WTC11 (cell line): Measurements from ENCODE around the gene KLRK1.
"Not testable (repeated sequence)": the region's sequence is repeated elsewhere in the genome, so short reads cannot be mapped to it uniquely, and the experiment has no call there.

Experiments used
- CREB1 ChIP-seq: sonication (generic); formaldehyde crosslinking; IDR thresholded peaks from 2 replicates; pipeline ENCODE4 v1.8.0; 2023; ENCODE audit warnings: mild to moderate bottlenecking, missing genetic modification reagents
- CTCF ChIP-seq: fragments of 200-600 bp; IDR thresholded peaks from 2 replicates; pipeline ENCODE4 v1.8.0; 2022; ENCODE audit warnings: antibody characterized with exemption
- E2F4 ChIP-seq: sonication (generic); formaldehyde crosslinking; IDR thresholded peaks from 2 replicates; pipeline ENCODE4 v1.8.1; 2022; ENCODE audit warnings: low read depth, mild to moderate bottlenecking, moderate library complexity, missing genetic modification reagents, borderline replicate concordance
- GABPB1 ChIP-seq: sonication (generic); formaldehyde crosslinking; IDR thresholded peaks from 2 replicates; pipeline ENCODE4 v1.8.1; 2023; ENCODE audit warnings: mild to moderate bottlenecking, missing genetic modification reagents
- TEAD4 ChIP-seq: sonication (generic); formaldehyde crosslinking; IDR thresholded peaks from 2 replicates; pipeline ENCODE4 v1.8.0; 2022; ENCODE audit warnings: mild to moderate bottlenecking, missing genetic modification reagents
- TP53 ChIP-seq: sonication (generic); formaldehyde crosslinking; IDR thresholded peaks from 2 replicates; pipeline ENCODE4 v1.8.1; 2023; ENCODE audit warnings: mild to moderate bottlenecking, missing genetic modification reagents
- ZNF416 ChIP-seq: fragments of 250-450 bp; sonication (Bioruptor Pico); IDR thresholded peaks from 2 replicates; pipeline ENCODE4 v1.9.0; 2021; ENCODE audit warnings: mild to moderate bottlenecking, inconsistent platforms
- ZNF512 ChIP-seq: sonication (generic); formaldehyde crosslinking; IDR thresholded peaks from 2 replicates; pipeline ENCODE4 v1.8.1; 2022; ENCODE audit warnings: missing genetic modification reagents, borderline replicate concordance

- TF ChIP-seq CTCF; CREB1 (CRISPR knock-in tag); ZNF416 (CRISPR knock-in tag); TP53; GABPB1 (CRISPR knock-in tag); TEAD4 (CRISPR knock-in tag); ZNF512 (CRISPR knock-in tag); E2F4 (CRISPR knock-in tag): not testable (repeated sequence)
Observed at GRCh38 chr12:10437601-10438000, 47.8 kb upstream of the KLRK1 start.
